Measurements from ENCODE around the gene IFT57. TPM values are rescaled to one million over a fixed set of nuclear protein-coding genes. Genes with fewer than 3 reads are reported as not detected.

The IFT57 gene
- total RNA-seq, 6 experiments from 2014 or later: 53.6 to 65.3 (median 58.7) TPM

- Mint-ChIP-seq H3K4me3 (no peak overlapping the region), H3K4me1 (ENCODE audit: low read depth) (peaks cover 12% of the 10 kb centered on the region), H3K27me3 (ENCODE audit: insufficient read depth) (peaks cover 3% of the 10 kb centered on the region), H3K27ac (no peak overlapping the region), H3K9me3 (no peaks in the 10 kb centered on the region), H3K36me3 (ENCODE audit: low read depth) (no peaks in the 10 kb centered on the region)
- TF ChIP-seq CTCF (IDR thresholded peaks at IDR 0.05): no peak
- DNase-seq: no peak
These were observed 99.9 kb downstream of the IFT57 start for GRCh38 chr3:108122276-108122675.

GRCh38 chr3:108119398-108120104 lies 102.7 kb downstream of the IFT57 start:
- H3K9me3 Mint-ChIP-seq: no peaks in the 10 kb centered on the region
- H3K4me3 Mint-ChIP-seq: no peak overlapping the region
- H3K36me3 Mint-ChIP-seq (ENCODE audit: low read depth): no peaks in the 10 kb centered on the region
- TF ChIP-seq CTCF (IDR thresholded peaks at IDR 0.05): no peak
- no peak overlapping the region for H3K27ac Mint-ChIP-seq
- H3K27me3 Mint-ChIP-seq (ENCODE audit: insufficient read depth): peaks cover 6% of the 10 kb centered on the region
- no peak for DNase-seq
- peaks cover 14% of the 10 kb centered on the region for H3K4me1 Mint-ChIP-seq (ENCODE audit: low read depth)

- peaks cover 14% of the 10 kb centered on the region for H3K4me1 Mint-ChIP-seq (ENCODE audit: low read depth)
- no peak overlapping the region for H3K27ac Mint-ChIP-seq
- no peak for TF ChIP-seq CTCF (IDR thresholded peaks at IDR 0.05)
- DNase-seq: no peak
- no peaks in the 10 kb centered on the region for H3K36me3 Mint-ChIP-seq (ENCODE audit: low read depth)
- no peaks in the 10 kb centered on the region for H3K9me3 Mint-ChIP-seq
- H3K4me3 Mint-ChIP-seq: no peak overlapping the region
- peaks cover 7% of the 10 kb centered on the region for H3K27me3 Mint-ChIP-seq (ENCODE audit: insufficient read depth)
These were observed 104.0 kb downstream of the IFT57 start for GRCh38 chr3:108118038-108118768.

GRCh38 chr3:108117241-108117775 lies 104.9 kb downstream of the IFT57 start:
- no peak for TF ChIP-seq CTCF (IDR thresholded peaks at IDR 0.05)
- Mint-ChIP-seq H3K36me3 (ENCODE audit: low read depth) (no peaks in the 10 kb centered on the region), H3K27ac (no peak overlapping the region), H3K27me3 (ENCODE audit: insufficient read depth) (peaks cover 7% of the 10 kb centered on the region; the same call in 1 of the 2 replicates), H3K4me1 (ENCODE audit: low read depth) (peaks cover 14% of the 10 kb centered on the region), H3K9me3 (no peaks in the 10 kb centered on the region), H3K4me3 (no peak overlapping the region)
- DNase-seq: no peak

- H3K27ac Mint-ChIP-seq: no peak overlapping the region
- no peaks in the 10 kb centered on the region for H3K36me3 Mint-ChIP-seq (ENCODE audit: low read depth)
- DNase-seq: no peak
- TF ChIP-seq CTCF (IDR thresholded peaks at IDR 0.05): no peak
- H3K9me3 Mint-ChIP-seq: no peaks in the 10 kb centered on the region
- H3K4me3 Mint-ChIP-seq: no peak overlapping the region
- H3K27me3 Mint-ChIP-seq (ENCODE audit: insufficient read depth): peaks cover 4% of the 10 kb centered on the region; the same call in 1 of the 2 replicates
- H3K4me1 Mint-ChIP-seq (ENCODE audit: low read depth): peaks cover 14% of the 10 kb centered on the region
These were observed 107.7 kb downstream of the IFT57 start for GRCh38 chr3:108114423-108115065.
